ENCODE data around the gene ZNF146.
"Not testable (repeated sequence)": the region's sequence is repeated elsewhere in the genome, so short reads cannot be mapped to it uniquely, and the experiment has no call there.

DNA sequence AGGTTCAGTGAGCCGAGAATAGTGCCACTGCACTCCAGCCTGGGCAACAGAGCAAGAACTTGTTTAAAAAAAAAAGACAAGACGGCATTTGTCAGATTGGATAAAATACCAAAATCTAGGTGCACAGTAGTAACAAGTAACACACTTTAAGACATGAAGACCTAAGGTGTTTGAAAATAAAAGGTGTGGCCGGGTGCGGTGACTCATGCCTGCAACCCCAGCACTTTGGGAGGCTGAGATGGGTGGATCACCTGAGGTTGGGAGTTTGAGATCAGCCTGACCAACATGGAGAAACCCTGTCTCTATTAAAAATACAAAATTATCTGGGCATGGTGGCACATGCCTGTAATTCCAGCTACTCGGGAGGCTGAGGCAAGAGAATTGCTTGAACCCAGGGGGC is 28.2 kb upstream of the ZNF146 start:
- TF ChIP-seq, protein P1, sequence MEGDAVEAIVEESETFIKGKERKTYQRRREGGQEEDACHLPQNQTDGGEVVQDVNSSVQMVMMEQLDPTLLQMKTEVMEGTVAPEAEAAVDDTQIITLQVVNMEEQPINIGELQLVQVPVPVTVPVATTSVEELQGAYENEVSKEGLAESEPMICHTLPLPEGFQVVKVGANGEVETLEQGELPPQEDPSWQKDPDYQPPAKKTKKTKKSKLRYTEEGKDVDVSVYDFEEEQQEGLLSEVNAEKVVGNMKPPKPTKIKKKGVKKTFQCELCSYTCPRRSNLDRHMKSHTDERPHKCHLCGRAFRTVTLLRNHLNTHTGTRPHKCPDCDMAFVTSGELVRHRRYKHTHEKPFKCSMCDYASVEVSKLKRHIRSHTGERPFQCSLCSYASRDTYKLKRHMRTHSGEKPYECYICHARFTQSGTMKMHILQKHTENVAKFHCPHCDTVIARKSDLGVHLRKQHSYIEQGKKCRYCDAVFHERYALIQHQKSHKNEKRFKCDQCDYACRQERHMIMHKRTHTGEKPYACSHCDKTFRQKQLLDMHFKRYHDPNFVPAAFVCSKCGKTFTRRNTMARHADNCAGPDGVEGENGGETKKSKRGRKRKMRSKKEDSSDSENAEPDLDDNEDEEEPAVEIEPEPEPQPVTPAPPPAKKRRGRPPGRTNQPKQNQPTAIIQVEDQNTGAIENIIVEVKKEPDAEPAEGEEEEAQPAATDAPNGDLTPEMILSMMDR (conservative IDR thresholded peaks at IDR 0.05; ENCODE audit: low read depth in 2 of 2): not testable (repeated sequence)
- not testable (repeated sequence) for TF ChIP-seq CREB1 (CRISPR knock-in tag; IDR thresholded peaks at IDR 0.05; ENCODE audit: low read depth); JUNB (IDR thresholded peaks at IDR 0.05; ENCODE audit: unreplicated experiment); POLR2AphosphoS5 (IDR thresholded peaks at IDR 0.05; ENCODE audit: low read depth)
- TF ChIP-seq, protein P2, sequence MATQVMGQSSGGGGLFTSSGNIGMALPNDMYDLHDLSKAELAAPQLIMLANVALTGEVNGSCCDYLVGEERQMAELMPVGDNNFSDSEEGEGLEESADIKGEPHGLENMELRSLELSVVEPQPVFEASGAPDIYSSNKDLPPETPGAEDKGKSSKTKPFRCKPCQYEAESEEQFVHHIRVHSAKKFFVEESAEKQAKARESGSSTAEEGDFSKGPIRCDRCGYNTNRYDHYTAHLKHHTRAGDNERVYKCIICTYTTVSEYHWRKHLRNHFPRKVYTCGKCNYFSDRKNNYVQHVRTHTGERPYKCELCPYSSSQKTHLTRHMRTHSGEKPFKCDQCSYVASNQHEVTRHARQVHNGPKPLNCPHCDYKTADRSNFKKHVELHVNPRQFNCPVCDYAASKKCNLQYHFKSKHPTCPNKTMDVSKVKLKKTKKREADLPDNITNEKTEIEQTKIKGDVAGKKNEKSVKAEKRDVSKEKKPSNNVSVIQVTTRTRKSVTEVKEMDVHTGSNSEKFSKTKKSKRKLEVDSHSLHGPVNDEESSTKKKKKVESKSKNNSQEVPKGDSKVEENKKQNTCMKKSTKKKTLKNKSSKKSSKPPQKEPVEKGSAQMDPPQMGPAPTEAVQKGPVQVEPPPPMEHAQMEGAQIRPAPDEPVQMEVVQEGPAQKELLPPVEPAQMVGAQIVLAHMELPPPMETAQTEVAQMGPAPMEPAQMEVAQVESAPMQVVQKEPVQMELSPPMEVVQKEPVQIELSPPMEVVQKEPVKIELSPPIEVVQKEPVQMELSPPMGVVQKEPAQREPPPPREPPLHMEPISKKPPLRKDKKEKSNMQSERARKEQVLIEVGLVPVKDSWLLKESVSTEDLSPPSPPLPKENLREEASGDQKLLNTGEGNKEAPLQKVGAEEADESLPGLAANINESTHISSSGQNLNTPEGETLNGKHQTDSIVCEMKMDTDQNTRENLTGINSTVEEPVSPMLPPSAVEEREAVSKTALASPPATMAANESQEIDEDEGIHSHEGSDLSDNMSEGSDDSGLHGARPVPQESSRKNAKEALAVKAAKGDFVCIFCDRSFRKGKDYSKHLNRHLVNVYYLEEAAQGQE (IDR thresholded peaks at IDR 0.05; ENCODE audit: unreplicated experiment): not testable (repeated sequence)

All from GM23338 (cell line).